ENCODE data around the gene CFC1.
"Not testable (repeated sequence)": the region's sequence is repeated elsewhere in the genome, so short reads cannot be mapped to it uniquely, and the experiment has no call there.

Gene CFC1

DNA sequence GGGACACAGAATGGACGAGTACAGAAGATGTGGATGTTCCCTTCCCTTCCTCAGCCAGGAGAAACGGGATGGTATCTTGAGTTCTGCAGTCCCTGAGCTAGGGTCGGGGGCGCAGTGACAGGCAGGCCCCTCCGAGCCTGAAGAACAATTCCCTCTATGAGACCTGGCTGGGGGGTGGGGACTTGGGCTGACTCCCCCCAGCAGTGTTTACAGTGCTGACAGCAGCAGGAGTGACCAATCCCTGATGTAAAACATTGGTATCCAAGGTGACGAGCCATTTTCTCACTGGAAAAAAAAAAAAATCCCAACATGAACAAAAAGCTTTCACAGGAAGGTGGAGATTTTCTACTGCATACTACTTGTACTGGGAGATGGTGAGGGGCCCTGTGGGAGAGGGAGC lies at the start of gene CFC1:
CFC1 (minus strand) TSS at position 183 of the 400 bp plus-strand sequence. CDS start 288 bp downstream, outside the sequence.
- POLR2A ChIA-PET (ENCODE audit: low non-redundant PET); DNase-seq (ENCODE audit: low spot score); CTCF ChIA-PET; H3K27ac ChIP-seq: not testable (repeated sequence)

DNA sequence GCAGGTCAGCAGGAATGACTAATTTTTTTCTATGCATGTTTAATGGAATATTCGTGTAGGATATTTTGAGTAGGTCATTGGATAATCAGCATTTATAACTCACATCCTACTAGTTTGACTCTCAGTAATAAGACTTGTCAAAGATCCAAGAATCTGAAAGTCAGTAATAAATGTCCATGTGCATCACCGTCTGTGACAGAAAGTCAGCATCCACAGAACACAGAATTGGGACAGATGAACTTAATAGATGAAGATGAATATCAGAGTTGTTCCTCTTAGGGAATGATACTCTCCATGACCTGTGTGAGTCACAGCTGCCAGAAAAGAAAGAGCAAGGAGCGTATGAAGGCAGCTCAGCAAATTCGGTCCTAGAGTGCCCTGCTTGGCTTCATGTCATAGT lies 42.3 kb upstream of the CFC1 start:
- H3K27ac ChIP-seq; POLR2A ChIA-PET (ENCODE audit: low non-redundant PET); CTCF ChIA-PET; DNase-seq (ENCODE audit: low spot score): not testable (repeated sequence)

DNA sequence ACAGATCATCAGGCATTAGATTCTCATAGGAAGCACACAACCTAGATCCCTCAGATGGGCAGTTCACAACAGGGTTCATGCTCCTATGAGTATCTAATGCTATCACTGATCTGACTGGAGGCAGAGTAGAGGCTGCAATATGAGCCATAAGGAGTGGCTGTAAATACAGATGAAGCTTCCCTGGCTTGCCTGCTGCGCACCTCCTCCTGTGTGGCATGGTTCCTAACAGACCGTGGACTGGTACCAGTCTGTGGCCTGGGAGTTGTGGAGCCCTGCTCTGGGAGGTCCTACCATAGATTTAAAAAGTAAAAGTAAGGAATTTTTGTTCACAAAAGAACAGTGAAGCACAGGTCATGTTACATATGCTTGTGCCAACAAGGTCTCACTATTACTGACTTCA lies 39.6 kb upstream of the CFC1 start:
- H3K27ac ChIP-seq; DNase-seq (ENCODE audit: low spot score); POLR2A ChIA-PET (ENCODE audit: low non-redundant PET); CTCF ChIA-PET: not testable (repeated sequence)

GRCh38 chr2:130628784-130629475 lies 29.6 kb upstream of the CFC1 start:
- DNase-seq (ENCODE audit: low spot score); POLR2A ChIA-PET (ENCODE audit: low non-redundant PET); H3K27ac ChIP-seq; CTCF ChIA-PET: not testable (repeated sequence)

- CTCF ChIA-PET, result not testable (repeated sequence)
Observed at GRCh38 chr2:130611140-130611539, 11.8 kb upstream of the CFC1 start, which contains the start of gene POTEJ. POTEJ (plus strand) TSS chr2:130611440; CDS start chr2:130611533, 93 bp downstream.

DNA sequence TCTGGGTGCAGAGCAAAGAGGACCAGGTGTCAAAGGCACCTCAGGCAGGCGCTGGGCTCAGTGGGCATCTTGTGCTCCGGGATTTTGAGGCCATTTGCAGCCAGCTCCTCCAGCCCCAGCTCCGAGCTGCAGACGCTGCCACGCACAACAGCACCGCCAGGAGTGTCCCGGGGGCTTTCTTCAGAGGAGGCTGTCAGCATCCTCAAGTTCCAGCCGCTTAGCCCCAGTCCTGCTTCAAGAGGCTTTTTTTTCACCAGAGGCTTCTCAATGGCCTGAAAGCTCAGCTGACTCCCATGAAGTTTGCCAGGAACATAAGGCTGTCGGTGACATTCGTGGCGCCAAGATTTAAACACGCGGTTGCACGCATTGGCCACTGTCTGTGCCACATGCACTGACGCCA lies 11.1 kb upstream of the CFC1 start:
- DNase-seq (ENCODE audit: low spot score); CTCF ChIA-PET; POLR2A ChIA-PET (ENCODE audit: low non-redundant PET); H3K27ac ChIP-seq: not testable (repeated sequence)

More at GRCh38 chr2:130611140-130611539, 11.8 kb upstream of the CFC1 start, which contains the start of gene POTEJ:
- DNase-seq (ENCODE audit: low spot score); POLR2A ChIA-PET (ENCODE audit: low non-redundant PET); H3K27ac ChIP-seq: not testable (repeated sequence)

- CTCF ChIA-PET, result not testable (repeated sequence)
Observed at GRCh38 chr2:130609002-130609920, 9.9 kb upstream of the CFC1 start.

GRCh38 chr2:130608276-130609001 lies 9.1 kb upstream of the CFC1 start:
- CTCF ChIA-PET; DNase-seq (ENCODE audit: low spot score); POLR2A ChIA-PET (ENCODE audit: low non-redundant PET); H3K27ac ChIP-seq: not testable (repeated sequence)

More at GRCh38 chr2:130609002-130609920, 9.9 kb upstream of the CFC1 start:
- DNase-seq (ENCODE audit: low spot score); POLR2A ChIA-PET (ENCODE audit: low non-redundant PET); H3K27ac ChIP-seq: not testable (repeated sequence)

GRCh38 chr2:130601648-130602302 lies 2.4 kb upstream of the CFC1 start:
- H3K27ac ChIP-seq; POLR2A ChIA-PET (ENCODE audit: low non-redundant PET); CTCF ChIA-PET; DNase-seq (ENCODE audit: low spot score): not testable (repeated sequence)

DNA sequence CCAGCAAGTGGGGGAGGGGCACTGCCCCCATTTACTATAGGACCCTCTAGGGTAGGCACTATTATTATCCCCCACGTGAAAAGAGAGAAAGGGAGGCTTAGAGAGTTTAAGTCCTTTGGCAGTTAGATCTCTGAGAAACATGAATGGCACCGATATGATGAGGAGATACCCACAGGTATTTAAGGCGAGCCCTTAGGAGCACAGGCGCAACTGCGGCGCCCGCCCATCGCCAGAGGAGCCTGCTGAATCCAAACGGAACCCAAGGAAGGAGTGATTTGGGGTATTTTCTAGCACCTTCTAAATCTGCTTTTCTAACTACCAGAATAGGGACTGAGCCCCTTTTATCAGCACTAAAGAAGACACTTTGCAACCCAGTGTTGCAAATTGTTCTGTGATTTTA lies 551 bp upstream of the CFC1 start:
- H3K27ac ChIP-seq; DNase-seq (ENCODE audit: low spot score); POLR2A ChIA-PET (ENCODE audit: low non-redundant PET); CTCF ChIA-PET: not testable (repeated sequence)

- POLR2A ChIA-PET (ENCODE audit: low non-redundant PET); CTCF ChIA-PET; DNase-seq (ENCODE audit: low spot score): not testable (repeated sequence)
Observed at GRCh38 chr2:130598463-130598862, 912 bp downstream of the CFC1 start.

GRCh38 chr2:130597994-130598393 lies 1.4 kb downstream of the CFC1 start:
- DNase-seq (ENCODE audit: low spot score); POLR2A ChIA-PET (ENCODE audit: low non-redundant PET); CTCF ChIA-PET: not testable (repeated sequence)

More at GRCh38 chr2:130598463-130598862, 912 bp downstream of the CFC1 start:
- H3K27ac ChIP-seq, result not testable (repeated sequence)

GRCh38 chr2:130596757-130597156 lies 2.6 kb downstream of the CFC1 start:
- H3K27ac ChIP-seq; POLR2A ChIA-PET (ENCODE audit: low non-redundant PET); DNase-seq (ENCODE audit: low spot score); CTCF ChIA-PET: not testable (repeated sequence)

More at GRCh38 chr2:130597994-130598393, 1.4 kb downstream of the CFC1 start:
- not testable (repeated sequence) for H3K27ac ChIP-seq

- DNase-seq (ENCODE audit: low spot score); CTCF ChIA-PET; POLR2A ChIA-PET (ENCODE audit: low non-redundant PET); H3K27ac ChIP-seq: not testable (repeated sequence)
Observed at GRCh38 chr2:130594011-130594410, 5.4 kb downstream of the CFC1 start.

DNA sequence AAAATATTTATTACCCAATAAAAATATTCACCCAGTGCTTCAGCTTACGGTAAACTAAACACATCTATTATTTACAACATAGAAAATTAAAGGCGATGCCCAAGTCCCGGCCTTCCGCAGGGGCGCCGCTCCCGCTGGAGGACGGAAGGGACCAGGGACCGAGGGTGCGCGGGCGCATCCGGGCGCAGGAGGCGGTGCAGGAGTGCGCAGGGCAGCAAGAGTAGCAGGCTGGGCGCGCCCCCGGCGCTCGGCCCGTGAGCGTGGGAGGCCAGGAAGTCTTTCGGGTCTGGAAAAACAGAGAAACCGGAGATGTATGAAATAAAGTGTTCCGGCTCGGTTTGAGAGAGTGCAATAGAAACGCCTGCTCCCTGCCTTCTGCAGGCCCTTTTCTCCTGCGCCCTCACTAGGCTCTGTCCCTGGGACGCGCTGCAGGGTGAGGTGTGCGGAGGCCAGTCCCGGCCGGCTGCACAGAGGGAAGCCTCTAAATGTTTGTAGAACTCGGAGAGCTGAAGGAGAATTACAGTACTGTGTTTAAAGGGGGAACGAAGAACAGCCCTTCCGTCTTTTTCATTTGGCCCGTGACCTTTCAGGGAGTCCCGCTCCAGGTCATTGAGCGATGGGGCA lies 6.5 kb downstream of the CFC1 start:
- DNase-seq (ENCODE audit: low spot score); H3K27ac ChIP-seq; POLR2A ChIA-PET (ENCODE audit: low non-redundant PET); CTCF ChIA-PET: not testable (repeated sequence)

- CTCF ChIA-PET; POLR2A ChIA-PET (ENCODE audit: low non-redundant PET); H3K27ac ChIP-seq: not testable (repeated sequence)
Observed at GRCh38 chr2:130590842-130591359, 8.5 kb downstream of the CFC1 start.

More at GRCh38 chr2:130590842-130591359, 8.5 kb downstream of the CFC1 start:
- not testable (repeated sequence) for DNase-seq (ENCODE audit: low spot score)

Data from RWPE1 (cell line).